NCI-H1092 treated with DMSO at 0.1 percent for 48 hours (cell line): ENCODE results near the gene HYAL4.
A peak's percentile ranks its signal among the peaks of the same experiment; 100 is the strongest.
"Not testable (repeated sequence)": the region's sequence is repeated elsewhere in the genome, so short reads cannot be mapped to it uniquely, and the experiment has no call there.

Experiments
- DNase-seq: peaks from one replicate; lab custom pipeline; 2025; lab: John Stamatoyannopoulos, UW

HYAL4 gene

GRCh38 chr7:123844712-123845219 is at the start of gene HYAL4:
TSS of gene HYAL4 (plus strand) at chr7:123845169. CDS start at chr7:123868274, 23,105 bp downstream.
- no peak for DNase-seq

GRCh38 chr7:123795917-123796316 is 49.1 kb upstream of the HYAL4 start:
- no peak for DNase-seq

GRCh38 chr7:123796568-123796967 is 48.4 kb upstream of the HYAL4 start:
- DNase-seq = no peak

- DNase-seq = peak; percentile 56
These were observed 47.1 kb upstream of the HYAL4 start for GRCh38 chr7:123797673-123798531.

GRCh38 chr7:123798532-123799188 is 46.3 kb upstream of the HYAL4 start:
- no peak for DNase-seq

GRCh38 chr7:123802249-123802648 is 42.7 kb upstream of the HYAL4 start:
- no peak for DNase-seq

GRCh38 chr7:123805287-123805686 is 39.7 kb upstream of the HYAL4 start:
- no peak for DNase-seq

- DNase-seq = no peak
These were observed 35.5 kb upstream of the HYAL4 start for GRCh38 chr7:123809471-123809870.

- no peak for DNase-seq
These were observed 33.9 kb upstream of the HYAL4 start for GRCh38 chr7:123811056-123811455.

GRCh38 chr7:123816916-123817315 is 28.1 kb upstream of the HYAL4 start:
- DNase-seq = no peak

GRCh38 chr7:123819001-123819400 is 26.0 kb upstream of the HYAL4 start:
- DNase-seq = no peak

- DNase-seq = not testable (repeated sequence)
These were observed 25.2 kb upstream of the HYAL4 start for GRCh38 chr7:123819795-123820194.

GRCh38 chr7:123820864-123821263 is 24.1 kb upstream of the HYAL4 start:
- DNase-seq = no peak

- DNase-seq = no peak
These were observed 23.6 kb upstream of the HYAL4 start for GRCh38 chr7:123821320-123821719.

GRCh38 chr7:123823898-123824753 is 20.8 kb upstream of the HYAL4 start:
- DNase-seq = no peak

- DNase-seq = peak; percentile 37
These were observed 20.3 kb upstream of the HYAL4 start for GRCh38 chr7:123824754-123825067.

GRCh38 chr7:123828805-123829204 is 16.2 kb upstream of the HYAL4 start:
- no peak for DNase-seq

- no peak for DNase-seq
These were observed 8.3 kb upstream of the HYAL4 start for GRCh38 chr7:123836656-123837055.

GRCh38 chr7:123839106-123839505 is 5.9 kb upstream of the HYAL4 start:
- DNase-seq = not testable (repeated sequence)

GRCh38 chr7:123844142-123844541 is 827 bp upstream of the HYAL4 start:
- DNase-seq = not testable (repeated sequence)

- DNase-seq = no peak
These were observed 851 bp downstream of the HYAL4 start for GRCh38 chr7:123845823-123846216.

GRCh38 chr7:123846217-123846891 is 1.4 kb downstream of the HYAL4 start:
- DNase-seq = no peak
